ENCODE measurements around the gene SNX21.
"Not testable (repeated sequence)": the region's sequence is repeated elsewhere in the genome, so short reads cannot be mapped to it uniquely, and the experiment has no call there.

DNA sequence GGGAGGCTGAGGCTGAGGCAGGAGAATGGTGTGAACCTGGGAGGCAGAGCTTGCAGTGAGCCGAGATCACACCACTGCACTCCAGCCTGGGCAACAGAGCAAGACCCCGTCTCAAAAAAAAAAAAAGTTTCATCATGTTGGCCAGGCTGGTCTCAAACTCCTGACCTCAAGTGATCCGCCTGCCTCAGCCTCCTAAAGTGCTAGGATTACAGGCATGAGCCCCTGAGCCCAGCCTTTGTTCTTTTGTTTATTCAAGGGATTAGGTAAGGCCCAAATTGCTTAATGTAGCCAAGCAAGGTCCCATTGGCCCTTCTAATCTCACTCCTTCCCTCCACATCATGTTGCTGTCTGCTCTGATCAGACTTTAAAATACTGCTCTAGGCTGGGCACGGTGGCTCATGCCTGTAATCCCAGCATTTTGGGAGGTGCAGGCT, 3.9 kb upstream of the SNX21 start:
- TF ChIP-seq, protein P1, sequence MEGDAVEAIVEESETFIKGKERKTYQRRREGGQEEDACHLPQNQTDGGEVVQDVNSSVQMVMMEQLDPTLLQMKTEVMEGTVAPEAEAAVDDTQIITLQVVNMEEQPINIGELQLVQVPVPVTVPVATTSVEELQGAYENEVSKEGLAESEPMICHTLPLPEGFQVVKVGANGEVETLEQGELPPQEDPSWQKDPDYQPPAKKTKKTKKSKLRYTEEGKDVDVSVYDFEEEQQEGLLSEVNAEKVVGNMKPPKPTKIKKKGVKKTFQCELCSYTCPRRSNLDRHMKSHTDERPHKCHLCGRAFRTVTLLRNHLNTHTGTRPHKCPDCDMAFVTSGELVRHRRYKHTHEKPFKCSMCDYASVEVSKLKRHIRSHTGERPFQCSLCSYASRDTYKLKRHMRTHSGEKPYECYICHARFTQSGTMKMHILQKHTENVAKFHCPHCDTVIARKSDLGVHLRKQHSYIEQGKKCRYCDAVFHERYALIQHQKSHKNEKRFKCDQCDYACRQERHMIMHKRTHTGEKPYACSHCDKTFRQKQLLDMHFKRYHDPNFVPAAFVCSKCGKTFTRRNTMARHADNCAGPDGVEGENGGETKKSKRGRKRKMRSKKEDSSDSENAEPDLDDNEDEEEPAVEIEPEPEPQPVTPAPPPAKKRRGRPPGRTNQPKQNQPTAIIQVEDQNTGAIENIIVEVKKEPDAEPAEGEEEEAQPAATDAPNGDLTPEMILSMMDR (IDR thresholded peaks at IDR 0.05) = not testable (repeated sequence)
- not testable (repeated sequence) for TF ChIP-seq POLR2A (IDR thresholded peaks at IDR 0.05)

Data from uterus (tissue), 2 donors.